HL-60 (cell line): Measurements from ENCODE around the gene VIPR2.

ENCODE experiments used
- CTCF ChIP-seq: IDR thresholded peaks from one replicate; pipeline ENCODE4 v1.5.1; 2011; ENCODE audit warnings: low read length, control low read depth, inconsistent platforms; ENCODE audit not compliant: insufficient read depth
- POLR2AphosphoS5 ChIP-seq: IDR thresholded peaks from 2 replicates; pipeline ENCODE4 v1.6.1; 2012; ENCODE audit warnings: low read depth

- TF ChIP-seq CTCF (no peak), POLR2AphosphoS5 (no peak)
Observed at GRCh38 chr7:159109653-159110035, 35.0 kb downstream of the VIPR2 start.
